Fibroblast of pulmonary artery (primary cell): ENCODE measurements around the gene SNAI1.
"Not testable (repeated sequence)": the region's sequence is repeated elsewhere in the genome, so short reads cannot be mapped to it uniquely, and the experiment has no call there.

Experiments
- DNase-seq: peaks from one replicate; pipeline ENCODE4 v3.0.0-alpha.2; 2010; ENCODE audit warnings: low read depth
- H3K4me3 ChIP-seq: replicated peaks from 2 replicates; pipeline ENCODE4 v1.5.1; 2011; ENCODE audit warnings: low read depth, mild to moderate bottlenecking, control low read depth, low read length, moderate library complexity
- CTCF ChIP-seq: IDR thresholded peaks from 2 replicates; pipeline ENCODE4 v1.5.1; 2011; ENCODE audit warnings: mild to moderate bottlenecking, control low read depth, low read length, inconsistent platforms; ENCODE audit errors: missing control alignments

The SNAI1 gene

DNA sequence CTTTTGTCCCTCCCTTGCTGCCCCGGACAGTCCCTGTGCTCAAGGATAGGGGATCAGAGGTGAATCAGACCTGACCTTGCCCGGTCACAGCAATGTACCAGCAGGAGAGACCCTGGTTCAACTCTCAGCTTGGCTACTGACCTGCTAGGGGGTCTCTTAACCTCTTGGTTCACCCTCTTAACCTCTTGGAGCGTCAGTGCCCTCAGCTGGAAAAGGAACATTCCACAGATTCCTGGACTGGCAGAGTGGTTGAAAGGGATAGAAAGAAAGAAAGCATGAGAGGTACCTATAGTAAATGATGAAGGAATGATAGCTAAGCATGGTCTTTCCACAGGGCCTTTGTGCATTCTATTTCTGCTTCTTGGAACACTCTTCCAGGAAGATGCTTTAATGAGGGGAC, 25.2 kb downstream of the SNAI1 start:
- no peak for DNase-seq
- H3K4me3 ChIP-seq = no peak overlapping the region
- TF ChIP-seq CTCF = no peak

DNA sequence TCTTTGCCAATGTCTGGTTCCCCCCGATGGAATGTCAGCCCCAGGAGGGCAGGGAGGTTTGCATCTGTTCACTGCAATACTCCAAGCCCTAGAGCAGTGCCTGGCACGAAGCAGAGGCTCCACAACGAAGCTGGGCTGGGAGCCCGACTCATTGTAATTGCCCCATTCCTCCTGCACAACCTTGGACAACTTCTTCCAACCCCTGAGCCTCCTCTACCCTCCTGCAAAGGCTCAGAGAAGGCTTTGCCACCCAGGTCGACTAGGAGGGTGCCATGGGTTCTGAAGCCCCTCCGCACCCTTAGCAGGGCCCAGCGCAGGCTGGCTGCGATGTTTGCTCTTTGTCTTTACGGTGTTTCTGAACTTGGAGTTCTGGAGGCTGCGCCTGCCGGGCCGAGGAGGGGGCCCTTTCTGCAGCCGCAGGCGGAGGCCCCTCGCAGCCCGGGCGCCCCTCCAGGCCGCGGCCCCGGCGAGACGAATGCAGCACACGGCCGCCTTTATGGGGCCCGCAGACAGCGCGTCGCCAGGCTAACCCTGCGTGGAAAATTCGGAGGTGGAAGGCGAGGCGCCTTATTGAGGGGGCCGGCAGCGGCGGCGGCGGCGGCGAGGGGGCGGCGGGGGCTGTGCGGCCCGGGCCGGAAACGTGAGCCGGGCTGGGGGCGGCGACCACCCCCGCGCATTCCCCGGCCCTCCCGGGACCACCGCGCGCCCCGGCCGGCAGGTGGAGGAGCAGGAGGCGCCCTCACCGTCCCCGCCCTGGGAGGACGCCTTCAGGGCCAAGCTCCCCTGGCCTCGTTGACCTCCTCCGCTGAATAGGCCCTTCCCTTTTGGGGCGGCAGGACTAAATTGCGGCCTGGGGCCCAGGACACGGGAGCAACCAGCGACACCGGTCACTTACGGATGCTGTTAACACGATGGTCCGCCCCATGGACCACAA, 27.0 kb downstream of the SNAI1 start:
- TF ChIP-seq CTCF = no peak
- no peak overlapping the region for H3K4me3 ChIP-seq
- no peak for DNase-seq

DNA sequence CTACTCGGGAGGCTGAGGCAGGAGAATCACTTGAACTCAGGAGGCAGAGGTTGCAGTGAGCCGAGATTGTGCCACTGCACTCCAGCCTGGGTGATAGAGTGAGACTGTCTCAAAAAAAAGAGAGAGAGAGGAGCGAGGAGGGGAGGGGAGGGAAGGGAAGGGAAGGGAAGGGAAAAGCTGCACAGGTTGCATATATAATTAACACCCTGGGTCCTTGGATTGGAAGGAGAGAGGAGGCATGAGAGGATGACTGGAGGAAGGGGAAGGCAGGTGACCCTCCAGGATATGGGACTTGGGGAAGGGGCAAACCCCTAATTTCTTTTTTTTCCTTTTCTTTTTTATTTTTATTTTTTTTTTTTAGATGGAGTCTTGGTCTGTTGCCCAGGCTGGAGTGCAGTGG, 28.8 kb downstream of the SNAI1 start:
- not testable (repeated sequence) for DNase-seq, H3K4me3 ChIP-seq

DNA sequence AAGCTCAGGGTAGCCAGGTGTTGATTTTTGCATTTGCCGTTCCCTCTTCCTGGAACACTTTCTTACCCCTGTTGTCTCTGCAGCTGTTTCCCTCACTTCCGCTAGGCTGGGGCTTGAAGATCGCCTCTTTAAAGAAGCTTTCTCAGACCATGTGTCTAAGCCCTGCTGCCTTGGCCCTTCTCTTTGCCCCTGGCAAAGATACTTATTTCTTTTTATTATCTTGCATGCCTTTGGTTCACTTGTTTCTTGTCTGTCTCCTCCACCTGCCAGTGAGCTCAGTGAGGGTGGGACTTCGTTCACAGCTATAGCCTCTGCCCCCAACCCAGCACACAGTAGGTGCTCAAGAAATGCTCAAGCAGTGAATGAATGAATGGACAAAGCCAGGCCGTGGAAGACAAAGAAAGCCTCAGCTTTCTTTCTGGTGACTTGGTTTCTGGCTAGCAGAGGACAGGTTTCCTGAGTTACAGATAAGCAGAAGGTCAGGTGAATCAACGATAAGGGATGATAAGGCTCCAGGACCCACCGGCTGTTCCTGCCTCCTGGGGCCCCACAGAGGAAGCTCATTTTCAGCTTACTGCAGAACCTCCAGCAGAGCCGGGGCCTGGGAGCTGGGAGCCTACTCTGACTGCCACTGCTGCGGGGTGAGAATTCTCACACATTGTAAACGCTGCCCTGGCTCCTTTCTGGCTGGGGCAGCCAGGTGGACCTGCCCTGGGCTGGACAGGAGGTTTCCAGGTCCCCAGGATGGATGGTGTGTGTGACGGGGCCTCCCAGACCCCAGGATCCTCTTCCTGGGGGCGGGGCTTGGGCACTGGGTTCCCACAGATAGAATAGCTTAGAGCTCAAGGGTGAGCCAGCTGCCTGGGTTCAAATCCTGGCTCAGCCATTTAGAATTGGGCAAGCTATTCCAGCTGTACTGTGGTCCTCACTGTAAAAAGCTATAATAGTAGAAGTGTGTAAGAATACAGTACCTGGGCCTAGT, 29.8 kb downstream of the SNAI1 start:
- DNase-seq = no peak
- TF ChIP-seq CTCF = no peak

DNA sequence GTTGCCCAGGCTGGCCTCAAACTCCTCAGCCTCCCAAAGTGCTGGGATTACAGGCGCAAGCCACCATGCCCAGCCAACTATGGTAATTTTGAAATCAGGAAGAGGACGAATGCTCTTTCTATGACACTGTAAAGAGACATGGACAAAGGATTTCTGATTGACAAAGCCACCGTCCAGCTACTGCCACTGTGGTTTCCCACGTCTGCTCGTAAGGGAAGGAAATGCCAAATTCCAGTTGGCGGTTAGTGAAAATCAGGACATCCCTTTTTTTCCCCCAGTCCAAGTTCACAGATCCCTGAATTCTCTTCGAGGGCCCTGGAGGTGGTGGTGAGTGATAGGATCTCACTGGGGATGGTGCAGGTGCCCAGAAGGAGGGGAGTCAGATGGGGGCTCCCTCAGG, 31.2 kb downstream of the SNAI1 start:
- TF ChIP-seq CTCF = no peak
- no peak for DNase-seq
- H3K4me3 ChIP-seq = no peak overlapping the region

More for the DNA sequence above, 29.8 kb downstream of the SNAI1 start:
- H3K4me3 ChIP-seq = no peak overlapping the region

DNA sequence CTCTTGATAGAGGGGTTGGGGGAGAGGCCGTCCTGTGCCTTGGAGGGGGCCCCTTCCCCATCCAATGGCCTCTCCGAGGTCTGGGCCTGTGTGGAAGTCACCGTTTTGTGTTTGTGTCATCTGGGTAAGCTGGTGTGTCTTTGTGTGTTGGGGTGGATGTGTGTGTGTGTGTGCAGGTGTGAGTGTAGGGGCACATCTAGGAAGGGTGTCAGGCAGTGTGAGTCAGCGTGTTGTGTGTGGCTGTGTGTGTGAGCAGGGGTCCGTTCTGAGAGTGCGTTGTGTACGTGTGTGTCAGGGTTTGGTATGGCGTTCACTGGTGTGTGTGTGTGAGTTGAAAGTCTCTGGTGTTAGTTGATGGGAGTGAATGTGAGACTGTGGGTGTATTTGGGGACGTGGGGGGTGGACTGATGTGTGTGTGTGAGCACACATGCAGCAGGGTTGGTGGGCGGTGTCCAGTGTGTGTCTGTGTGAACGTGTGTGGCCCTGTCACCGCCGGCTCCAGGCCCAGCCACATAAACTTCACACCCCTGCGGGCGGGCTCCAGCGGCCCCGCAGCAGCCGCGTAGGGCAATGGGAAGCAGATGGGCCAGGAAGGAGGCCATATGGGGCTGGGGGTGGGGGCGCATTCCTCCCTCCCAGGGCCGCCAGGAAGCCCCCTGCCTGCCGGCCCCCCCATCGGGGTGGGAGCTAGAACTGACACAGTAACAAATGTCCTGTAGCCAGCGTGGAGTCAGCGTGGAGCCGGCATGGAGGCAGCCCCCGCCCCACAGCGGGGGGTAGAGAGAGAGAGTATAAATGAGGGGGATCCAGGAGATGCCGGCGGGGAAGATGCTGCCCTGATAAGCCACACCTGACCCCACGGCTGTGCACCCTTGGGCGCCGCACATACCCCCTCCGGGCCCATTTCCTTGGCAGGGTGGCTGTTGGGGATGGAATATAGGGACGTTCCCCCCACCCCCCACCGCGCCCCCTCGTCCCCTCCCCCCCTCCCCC, 32.1 kb downstream of the SNAI1 start:
- DNase-seq = no peak
- H3K4me3 ChIP-seq = no peak overlapping the region
- TF ChIP-seq CTCF = no peak
